GM18502 (cell line): ENCODE data around the gene SLC37A2.
"Not testable (repeated sequence)": the region's sequence is repeated elsewhere in the genome, so short reads cannot be mapped to it uniquely, and the experiment has no call there.

Source experiments
- ATAC-seq: cut with Tn5 transposase; IDR thresholded peaks from one replicate; pipeline ENCODE4 v1.9.1; 2021; ENCODE audit warnings: mild to moderate bottlenecking; ENCODE audit not compliant: unreplicated experiment, poor library complexity

SLC37A2 gene

DNA sequence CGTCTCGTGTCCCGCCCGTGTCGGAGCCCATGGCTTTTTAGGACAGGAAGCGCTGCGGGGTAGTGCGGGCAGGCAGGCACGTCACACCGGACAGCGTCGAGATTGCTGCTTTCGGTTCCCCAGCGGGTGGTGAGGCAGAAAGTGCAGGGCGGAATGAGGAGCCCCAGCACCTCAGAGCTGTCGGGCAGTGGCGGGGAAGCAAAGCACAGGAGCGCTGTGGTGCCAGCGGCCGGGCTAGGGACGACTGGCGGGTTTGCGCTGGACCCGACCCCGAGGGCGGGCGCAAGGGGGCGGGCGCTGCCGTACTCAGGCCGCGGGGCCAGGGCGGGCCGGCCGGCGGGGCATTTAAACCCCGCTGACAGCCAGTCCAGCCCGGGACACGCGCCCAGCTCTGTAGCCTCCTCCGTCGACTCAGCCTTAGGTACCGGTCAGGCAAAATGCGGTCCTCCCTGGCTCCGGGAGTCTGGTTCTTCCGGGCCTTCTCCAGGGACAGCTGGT, at the start of gene SLC37A2:
Gene SLC37A2, plus strand, starts transcription at position 375 of the 498 bp plus-strand sequence. Its CDS starts 63 bp downstream, at position 438.
- ATAC-seq: peak; percentile 96

DNA sequence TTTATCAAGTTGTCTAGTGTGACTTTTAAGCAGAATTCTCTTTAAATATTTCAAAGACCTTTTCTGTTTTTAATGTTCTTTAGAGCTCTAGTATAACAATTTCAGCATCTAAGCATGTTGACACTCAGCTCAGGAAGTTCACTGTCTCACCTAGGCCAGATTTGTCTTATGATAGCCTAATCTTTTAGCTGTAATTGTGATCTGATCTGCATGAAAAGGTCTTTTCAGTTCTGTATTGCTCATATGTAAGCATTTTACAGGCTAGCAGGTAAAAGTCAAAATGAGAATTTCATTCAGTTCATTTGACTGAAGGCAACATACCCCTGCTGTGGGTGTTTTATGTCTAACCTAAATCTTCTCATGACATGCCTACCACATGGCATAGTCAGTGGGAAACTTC, 46.7 kb upstream of the SLC37A2 start:
- ATAC-seq: no peak

DNA sequence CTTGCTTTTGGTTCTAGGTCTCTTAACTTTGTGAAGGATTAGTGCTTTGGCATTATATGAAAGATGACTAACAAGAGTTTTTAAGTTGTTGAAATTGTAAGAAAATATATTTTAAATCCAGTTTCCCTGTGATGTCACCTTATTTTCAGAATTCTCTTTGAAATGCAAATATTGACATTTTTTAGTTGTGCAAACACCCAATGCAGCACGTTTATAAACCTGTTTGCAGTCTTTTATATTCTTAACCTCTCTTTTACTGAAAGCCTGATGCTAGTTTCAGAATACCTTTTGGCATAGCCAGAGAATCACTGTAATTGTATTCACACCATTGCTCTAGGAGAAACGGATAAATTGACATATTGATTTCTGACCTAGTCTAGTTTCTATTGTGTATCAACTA, 42.8 kb upstream of the SLC37A2 start:
- no peak for ATAC-seq

DNA sequence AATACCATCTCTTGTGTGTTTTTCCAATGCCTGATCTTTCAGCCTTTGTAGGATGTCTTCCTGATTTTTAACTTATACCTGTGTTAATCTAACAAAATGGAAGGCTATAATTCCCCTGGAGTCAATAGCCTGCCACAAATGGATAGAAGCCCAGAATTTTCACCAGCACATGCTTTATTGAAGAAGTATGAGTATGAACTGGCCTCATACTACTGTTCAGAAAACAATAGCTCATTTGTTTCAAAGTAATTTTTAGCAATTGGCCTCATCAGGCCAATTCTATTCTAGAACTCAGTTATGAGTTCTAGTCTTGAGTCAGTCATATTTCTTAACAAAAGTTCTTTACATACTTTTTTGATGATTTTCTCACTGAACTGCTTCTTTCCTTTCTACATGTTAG, 40.6 kb upstream of the SLC37A2 start:
- ATAC-seq: no peak

DNA sequence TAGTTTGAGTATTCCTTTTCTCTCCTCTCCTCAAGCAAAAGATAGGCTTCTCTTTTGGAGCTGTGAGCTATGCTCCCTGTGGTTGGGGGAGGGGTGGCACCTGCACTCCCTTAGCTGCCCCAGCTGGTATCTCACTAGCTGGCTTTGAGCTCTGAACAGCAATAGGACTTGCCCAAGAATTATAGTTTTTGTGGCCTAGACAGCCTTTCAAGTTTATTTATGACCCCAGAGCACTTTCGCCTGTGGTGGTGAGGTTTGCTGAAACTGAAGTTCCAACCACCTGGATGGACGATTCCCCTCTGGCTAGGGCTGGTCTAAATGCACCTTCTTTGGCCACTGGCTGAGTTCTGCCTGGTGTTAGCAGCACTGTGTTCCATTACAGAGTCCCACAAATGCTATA, 37.1 kb upstream of the SLC37A2 start:
- ATAC-seq: no peak

DNA sequence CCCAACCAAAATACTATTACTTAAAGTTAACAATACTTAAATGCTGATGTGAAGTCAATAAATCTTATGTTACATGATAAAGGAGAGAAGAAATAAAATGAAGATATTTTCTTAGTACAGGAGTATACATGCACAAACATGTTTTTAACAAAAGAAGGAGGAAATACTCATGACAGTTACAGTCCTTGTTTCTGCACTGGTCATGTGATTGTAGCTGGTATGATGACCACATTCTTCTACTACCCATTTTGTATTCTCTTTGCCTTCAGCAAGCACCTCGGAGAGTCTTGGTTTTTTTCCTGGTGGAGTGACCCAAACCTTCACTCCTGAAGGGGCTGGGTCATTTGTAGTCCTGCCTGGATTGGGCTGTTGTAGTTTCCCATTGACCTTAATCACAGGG, 33.7 kb upstream of the SLC37A2 start:
- ATAC-seq: not testable (repeated sequence)

DNA sequence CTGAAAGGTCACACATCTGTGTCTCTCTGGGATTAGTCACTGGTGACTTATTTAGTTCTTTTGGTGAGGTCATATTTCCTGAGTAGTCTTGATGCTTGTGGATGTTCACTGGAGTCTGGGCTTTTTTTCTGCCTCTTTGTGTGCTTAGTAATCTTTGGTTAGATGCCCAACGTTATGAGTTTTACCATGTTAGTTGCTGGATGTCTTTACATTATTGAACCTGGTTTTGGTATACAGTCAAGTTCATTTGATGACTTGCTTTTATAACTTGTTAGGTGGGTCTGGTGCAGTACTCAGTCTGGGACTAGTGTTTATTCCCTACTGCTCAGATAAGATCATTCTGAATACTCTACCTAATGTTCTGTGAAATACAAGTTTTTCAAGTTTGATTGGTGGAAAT, 26.2 kb upstream of the SLC37A2 start:
- no peak for ATAC-seq

DNA sequence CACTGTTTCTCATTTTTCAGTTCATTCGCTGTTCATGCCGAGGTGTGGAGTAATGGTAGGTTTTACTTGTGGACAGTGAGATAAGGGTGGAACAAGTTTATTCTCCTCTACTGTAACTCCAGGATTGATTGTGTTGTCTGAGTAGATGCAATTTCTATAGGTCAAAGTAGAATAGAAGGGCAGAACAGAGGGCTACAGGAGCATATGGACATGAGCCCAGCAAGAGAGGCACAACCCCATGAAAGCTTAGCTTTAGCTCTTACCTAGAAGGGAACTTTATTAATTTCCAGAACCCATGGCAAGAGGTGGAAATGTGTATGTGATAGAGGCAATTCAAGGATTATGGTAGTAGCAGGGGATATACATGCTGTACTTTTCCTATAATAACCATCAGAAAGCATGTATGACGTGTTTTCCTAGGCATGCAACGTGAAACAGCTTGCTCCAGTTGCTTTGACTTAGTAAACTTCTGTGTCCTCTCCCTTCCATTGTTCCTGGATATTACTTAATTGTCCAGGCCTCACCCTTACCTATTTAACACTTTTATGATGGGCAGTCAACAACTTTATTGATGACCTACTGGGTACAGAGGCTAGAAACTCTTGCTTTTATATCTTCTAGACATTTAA, 13.8 kb upstream of the SLC37A2 start:
- ATAC-seq: no peak

DNA sequence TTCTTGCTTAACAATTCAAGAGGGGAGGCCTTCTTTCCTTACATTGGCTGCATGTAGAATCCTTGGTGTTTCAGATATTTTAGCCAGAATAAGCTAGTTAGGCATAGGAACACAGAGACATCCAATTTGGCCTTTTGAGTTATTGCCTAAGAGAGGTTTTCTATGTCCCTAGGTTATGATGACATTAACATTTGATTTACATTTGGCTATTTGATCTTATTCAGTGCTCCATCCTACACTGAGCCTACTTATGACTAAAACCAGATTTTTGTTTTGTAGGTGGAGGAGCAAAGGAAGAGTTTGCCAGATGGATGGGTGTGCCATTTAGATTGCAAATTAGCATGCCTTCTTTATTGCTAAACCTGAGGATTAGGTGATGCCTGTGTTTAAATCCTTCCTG, 11.1 kb upstream of the SLC37A2 start:
- ATAC-seq: no peak

DNA sequence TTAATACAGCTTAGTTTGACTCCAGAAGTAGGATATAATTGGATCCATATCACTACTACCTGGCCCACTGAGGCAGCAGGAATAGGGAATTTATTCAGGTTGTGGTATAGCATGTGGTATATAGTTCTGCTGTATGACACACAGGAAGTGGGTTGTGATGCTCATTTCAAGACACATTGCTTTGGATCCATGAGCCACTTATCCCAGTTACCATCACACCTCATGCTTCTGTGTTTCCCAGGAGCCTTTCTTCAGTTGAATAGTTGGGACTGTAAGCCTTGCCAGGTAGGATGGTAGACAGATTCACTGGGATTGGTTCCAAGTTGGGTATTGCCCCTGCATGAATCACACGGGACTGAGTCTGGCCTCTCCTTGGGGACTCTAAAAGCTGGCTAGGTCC, 9.9 kb upstream of the SLC37A2 start:
- no peak for ATAC-seq

DNA sequence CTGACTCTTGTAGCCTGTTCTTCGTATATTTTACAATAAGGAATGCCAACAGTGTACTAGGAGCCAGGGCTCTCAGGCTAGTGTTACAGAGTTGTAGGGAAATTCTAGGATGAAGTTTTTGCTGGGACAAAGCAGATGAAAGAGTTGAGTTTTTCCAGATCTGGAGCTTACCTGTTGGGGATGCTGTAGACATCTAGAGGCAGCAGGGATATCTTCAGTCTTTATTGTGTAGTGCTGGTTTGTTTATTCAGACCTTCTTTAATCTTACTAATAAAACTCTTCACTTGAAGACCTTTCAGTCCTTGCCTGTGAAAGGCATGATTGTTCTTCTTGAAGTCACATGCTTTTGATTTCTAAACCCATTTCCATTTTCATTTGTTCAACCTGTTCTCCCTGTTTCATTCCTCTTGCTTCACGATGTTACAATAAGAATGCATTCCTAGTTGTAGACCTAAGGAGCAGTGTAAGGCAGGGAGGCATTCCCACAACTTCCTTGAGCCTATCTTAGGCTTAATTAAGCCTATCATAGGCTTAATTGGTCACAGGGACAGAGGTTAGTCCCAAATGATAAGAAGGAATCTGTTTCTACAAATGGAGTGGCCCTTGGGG, 7.9 kb upstream of the SLC37A2 start:
- no peak for ATAC-seq

DNA sequence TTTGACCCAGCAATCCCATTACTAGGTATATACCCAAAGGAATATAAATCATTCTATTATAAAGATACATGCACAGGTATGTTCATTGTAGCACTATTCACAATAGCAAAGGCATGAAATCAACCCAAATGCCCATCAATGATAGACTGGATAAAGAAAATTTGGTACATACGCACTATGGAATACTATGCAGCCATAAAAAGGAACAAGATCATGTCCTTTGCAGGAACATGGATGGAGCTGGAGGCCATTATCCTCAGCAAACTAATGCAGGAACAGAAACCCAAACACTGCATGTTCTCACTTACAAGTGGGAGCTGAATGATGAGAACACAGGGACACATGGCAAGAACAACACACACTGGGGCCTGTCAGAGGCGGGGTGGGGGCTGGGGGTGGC, 7.0 kb upstream of the SLC37A2 start:
- not testable (repeated sequence) for ATAC-seq

DNA sequence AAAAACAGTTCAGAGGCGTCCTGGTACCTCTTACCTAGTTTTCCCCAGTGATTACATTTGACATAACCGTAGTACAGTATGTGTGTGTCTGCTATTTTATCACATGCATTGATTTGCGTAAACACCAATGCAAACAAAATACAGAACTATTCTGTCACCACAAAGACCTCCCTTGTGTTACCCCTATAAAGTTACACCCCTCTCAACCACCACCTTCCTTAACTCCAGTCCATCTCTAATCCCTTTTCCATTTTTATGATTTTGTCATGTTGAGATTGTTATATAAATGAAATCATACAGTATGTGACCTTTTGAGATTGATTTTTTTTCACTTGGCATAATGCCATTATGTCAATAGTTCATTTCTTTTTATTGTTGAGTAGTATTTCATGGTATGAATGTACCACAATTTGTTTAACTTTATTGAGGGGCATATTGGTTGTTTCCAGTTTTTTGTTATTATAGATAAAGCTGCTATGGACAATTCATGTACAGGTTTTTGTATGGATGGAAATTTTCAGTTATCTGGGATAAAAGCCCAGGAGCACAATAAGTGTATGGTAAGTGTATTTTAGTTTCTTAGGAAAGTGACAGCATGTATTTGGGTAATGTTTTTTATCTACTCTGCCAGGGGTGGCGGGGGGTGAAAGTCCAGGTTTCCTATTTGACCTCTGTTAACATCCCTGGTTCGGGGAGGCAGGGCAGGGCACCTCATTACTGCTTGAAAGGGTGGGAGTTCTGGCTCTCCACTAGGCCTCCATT, 6.0 kb upstream of the SLC37A2 start:
- no peak for ATAC-seq

DNA sequence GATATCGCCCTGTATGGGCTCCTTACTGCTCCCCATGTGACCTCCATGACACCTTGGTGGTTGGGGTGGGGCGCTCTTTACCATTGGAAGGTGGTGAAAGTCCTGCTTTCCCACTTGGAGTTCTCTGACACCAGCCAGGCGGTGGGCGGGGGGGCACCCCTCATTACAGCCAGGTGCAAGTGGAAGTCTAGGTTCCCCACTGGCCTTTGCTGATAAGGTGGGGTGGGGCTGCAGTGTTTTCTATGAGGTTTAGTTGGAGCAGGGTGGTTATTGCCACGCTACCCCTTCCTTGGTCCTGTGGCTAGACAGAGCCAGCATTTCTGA, 5.5 kb upstream of the SLC37A2 start:
- no peak for ATAC-seq

DNA sequence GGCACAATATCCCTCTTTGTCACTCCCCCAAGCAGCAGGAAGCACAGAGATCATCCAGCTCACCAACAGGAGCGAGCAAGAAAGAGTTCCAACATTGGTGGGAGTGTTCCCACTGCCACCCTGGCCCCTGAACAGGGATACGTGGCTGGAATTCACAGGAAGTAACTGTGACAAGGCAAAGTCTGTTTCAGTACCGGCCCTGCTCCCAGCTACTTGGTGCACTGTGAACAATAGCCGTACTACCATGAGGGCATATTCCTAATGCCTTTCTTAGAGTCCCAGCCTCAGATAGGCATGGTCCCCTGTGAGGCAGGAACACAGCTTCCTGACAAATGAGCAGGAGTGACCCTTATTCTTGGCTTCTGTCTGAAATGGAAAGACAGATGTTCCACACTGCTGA, 1.8 kb upstream of the SLC37A2 start:
- ATAC-seq: no peak

DNA sequence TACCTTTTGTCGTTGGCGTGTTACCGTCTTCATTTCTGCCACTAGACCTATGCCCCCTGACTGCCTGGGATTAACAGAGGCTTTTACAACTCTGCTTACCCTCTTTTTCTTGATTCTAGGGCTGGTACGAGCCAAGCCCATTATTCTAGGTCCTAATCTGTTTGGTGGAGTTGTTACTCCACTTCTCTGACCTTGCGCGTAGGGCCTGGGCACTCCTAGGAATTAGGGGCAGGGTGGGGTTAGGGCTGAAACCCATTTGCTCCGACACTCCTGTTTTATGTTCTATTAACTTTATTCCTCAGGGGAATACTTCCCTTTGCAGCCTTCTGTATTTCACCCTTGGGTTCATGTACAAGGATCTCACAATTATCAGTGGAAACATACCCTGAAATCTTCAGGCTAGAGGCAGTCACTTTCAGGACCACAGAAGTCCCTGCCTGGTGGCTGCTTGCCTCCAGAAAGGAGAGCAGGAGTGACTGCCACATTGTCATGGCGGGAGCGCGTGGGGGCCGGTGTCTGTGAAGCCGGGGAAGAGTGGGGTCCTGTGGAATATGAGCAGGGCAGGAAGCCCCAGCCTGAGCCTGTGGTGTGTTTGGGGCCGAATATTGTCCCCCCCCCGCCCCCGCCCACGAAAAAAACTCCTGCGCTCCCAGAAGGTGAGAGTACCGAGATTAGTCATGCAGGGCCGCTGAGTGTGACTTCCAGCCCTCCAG, 731 bp upstream of the SLC37A2 start:
- peak; percentile 2 for ATAC-seq

DNA sequence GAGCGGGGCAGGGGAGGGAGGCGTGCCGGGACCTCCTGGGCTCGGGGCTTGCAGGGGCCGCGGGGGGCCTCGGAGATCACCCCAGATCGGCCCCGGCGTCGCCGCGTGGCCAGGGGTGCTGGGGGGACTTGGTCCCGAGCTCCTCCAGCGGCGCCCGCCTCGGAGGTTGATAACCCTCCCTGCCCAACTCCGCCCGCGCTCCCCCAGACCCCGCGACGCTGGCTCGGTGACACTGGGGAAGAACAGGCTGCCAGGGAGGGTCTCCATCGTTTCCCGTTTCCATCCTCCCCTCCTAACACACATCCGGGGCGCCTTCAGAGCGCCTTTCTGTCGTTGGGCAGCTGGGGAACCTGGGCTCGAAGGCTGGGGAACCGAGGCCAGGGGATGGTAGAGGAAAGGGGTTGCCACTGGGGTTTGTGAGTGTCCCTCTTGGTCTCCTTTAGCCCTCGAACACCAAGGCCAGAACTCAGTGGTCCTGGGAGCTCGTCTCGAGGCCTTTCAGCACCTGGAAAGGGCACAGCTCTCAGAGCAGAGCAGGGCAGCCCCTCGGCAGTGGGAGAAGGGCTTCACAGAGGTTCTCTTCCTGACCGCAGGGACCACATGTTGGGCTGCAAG, 431 bp downstream of the SLC37A2 start:
- peak; percentile 22 for ATAC-seq

DNA sequence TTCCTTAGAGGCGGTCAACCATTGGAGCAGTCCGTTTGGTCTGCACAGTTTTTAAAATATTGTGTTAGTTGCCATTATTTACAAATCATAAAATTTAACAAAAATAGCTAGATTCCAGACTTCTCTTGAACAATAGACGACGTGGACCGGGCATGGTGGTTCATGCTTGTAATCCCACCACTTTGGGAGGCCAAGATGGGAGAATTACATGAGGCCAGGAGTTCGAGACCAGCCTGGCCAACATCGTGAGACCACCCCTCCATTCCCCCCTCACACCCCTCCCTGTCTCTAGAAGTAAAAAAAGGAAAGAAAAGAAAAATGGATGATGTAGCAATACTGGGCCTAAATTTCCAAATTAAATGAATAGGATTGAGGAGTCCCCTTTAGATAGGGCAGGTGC, 965 bp downstream of the SLC37A2 start:
- no peak for ATAC-seq

DNA sequence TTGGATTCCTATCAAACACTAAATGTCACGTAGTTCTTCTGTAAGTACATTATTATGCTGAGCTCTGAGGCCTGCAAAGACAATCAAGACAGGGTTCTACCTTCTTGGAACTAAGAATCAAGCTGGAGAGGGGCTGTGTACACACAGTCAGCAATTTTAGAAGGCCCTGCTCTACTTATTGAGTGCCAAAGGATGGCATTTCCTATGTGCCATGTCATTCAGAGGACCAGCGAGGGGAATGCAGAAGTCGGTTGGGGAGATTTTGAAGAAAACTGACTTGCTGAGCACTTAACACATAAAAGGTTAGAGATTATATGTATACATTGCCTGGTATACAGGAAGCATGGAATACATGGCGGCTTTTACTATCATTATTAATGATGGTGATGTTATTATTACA, 5.3 kb downstream of the SLC37A2 start:
- no peak for ATAC-seq

DNA sequence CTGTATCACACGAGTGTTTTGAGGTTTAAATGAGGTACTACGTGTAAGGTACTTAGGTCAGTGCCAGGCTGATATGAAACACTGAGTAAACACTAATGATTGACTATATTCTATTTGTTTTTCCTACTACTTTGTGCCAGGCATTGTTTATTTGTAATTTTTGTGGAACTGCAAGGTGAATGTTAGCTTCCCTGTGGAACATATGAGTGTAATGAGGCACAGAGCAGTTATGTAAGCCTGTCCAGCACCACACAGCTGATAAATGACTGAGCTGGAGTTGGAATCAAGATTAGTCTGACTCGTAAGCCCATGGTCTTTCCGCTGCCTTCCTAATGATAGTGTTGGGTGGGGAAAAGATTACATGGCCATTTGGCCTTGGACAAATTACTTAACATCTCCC, 5.9 kb downstream of the SLC37A2 start:
- no peak for ATAC-seq

DNA sequence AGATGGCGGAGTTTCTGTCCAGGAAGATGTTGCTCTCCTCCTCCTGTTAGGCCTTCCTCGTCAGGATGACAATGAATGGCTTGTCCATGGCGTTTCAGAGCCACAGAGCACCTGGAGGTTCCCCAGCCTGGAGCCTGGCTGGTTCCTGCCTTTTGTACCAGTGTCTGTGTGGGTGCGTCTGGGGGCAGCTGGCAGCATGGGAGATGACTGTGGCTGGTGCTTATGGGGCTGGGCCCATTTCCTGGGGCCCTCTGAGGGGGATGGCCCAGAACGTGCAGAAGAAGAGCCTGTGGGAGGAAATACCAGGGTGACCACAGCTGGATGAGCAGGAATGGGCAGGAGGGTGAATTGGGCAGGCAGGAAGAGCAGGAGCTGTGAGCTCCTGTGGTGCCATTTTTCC, 6.7 kb downstream of the SLC37A2 start:
- no peak for ATAC-seq
